Measurements from ENCODE around the gene HLF.

HLF gene

GRCh38 chr17:55238179-55238930, 26.4 kb upstream of the HLF start:
- Mint-ChIP-seq H3K9me3 (no peaks in the 10 kb centered on the region), H3K4me1 (peaks cover 14% of the 10 kb centered on the region), H3K27me3 (peaks cover 28% of the 10 kb centered on the region), H3K36me3 (ENCODE audit: low read depth) (no peaks in the 10 kb centered on the region), H3K27ac (peak overlapping the region; percentile 63), H3K4me3 (peak overlapping the region; percentile 74)
- peak; percentile 94 for ATAC-seq
- peak; percentile 83 for DNase-seq

- DNase-seq = no peak
- H3K4me3 Mint-ChIP-seq = peak overlapping the region; percentile 74
- peaks cover 14% of the 10 kb centered on the region for H3K4me1 Mint-ChIP-seq
Measured at GRCh38 chr17:55238931-55239297, 25.8 kb upstream of the HLF start.

GRCh38 chr17:55241097-55241496, 23.7 kb upstream of the HLF start:
- DNase-seq (no peak), ATAC-seq (no peak)
- Mint-ChIP-seq H3K9me3 (no peaks in the 10 kb centered on the region), H3K27ac (no peak overlapping the region), H3K4me3 (no peak overlapping the region), H3K36me3 (ENCODE audit: low read depth) (no peaks in the 10 kb centered on the region), H3K27me3 (peaks cover 39% of the 10 kb centered on the region), H3K4me1 (peaks cover 14% of the 10 kb centered on the region)

More at GRCh38 chr17:55238931-55239297, 25.8 kb upstream of the HLF start:
- Mint-ChIP-seq H3K36me3 (ENCODE audit: low read depth) (no peaks in the 10 kb centered on the region), H3K27ac (peak overlapping the region; percentile 63), H3K9me3 (no peaks in the 10 kb centered on the region), H3K27me3 (peaks cover 32% of the 10 kb centered on the region)
- no peak for ATAC-seq

GRCh38 chr17:55242476-55242875, 22.3 kb upstream of the HLF start:
- ATAC-seq (no peak), DNase-seq (no peak)
- Mint-ChIP-seq H3K4me1 (peaks cover 11% of the 10 kb centered on the region), H3K9me3 (no peaks in the 10 kb centered on the region), H3K4me3 (no peak overlapping the region), H3K36me3 (ENCODE audit: low read depth) (no peaks in the 10 kb centered on the region), H3K27me3 (peaks cover 40% of the 10 kb centered on the region), H3K27ac (no peak overlapping the region)

- no peak for ATAC-seq
Measured at GRCh38 chr17:55245986-55246385, 18.8 kb upstream of the HLF start.

GRCh38 chr17:55246583-55246982, 18.2 kb upstream of the HLF start:
- ATAC-seq (no peak), DNase-seq (no peak)
- peaks cover 31% of the 10 kb centered on the region for H3K27me3 Mint-ChIP-seq
- no peaks in the 10 kb centered on the region for H3K4me1 Mint-ChIP-seq
- no peak overlapping the region for H3K4me3 Mint-ChIP-seq
- H3K9me3 Mint-ChIP-seq = no peaks in the 10 kb centered on the region
- H3K27ac Mint-ChIP-seq = no peak overlapping the region
- H3K36me3 Mint-ChIP-seq (ENCODE audit: low read depth) = no peaks in the 10 kb centered on the region

More at GRCh38 chr17:55245986-55246385, 18.8 kb upstream of the HLF start:
- peaks cover 33% of the 10 kb centered on the region for H3K27me3 Mint-ChIP-seq
- no peak for DNase-seq
- no peak overlapping the region for H3K27ac Mint-ChIP-seq
- no peaks in the 10 kb centered on the region for H3K36me3 Mint-ChIP-seq (ENCODE audit: low read depth)
- H3K4me1 Mint-ChIP-seq = no peaks in the 10 kb centered on the region
- no peaks in the 10 kb centered on the region for H3K9me3 Mint-ChIP-seq
- H3K4me3 Mint-ChIP-seq = no peak overlapping the region

GRCh38 chr17:55248077-55248476, 16.7 kb upstream of the HLF start:
- Mint-ChIP-seq H3K4me1 (no peaks in the 10 kb centered on the region), H3K4me3 (no peak overlapping the region), H3K9me3 (no peaks in the 10 kb centered on the region), H3K27ac (no peak overlapping the region), H3K27me3 (peaks cover 29% of the 10 kb centered on the region), H3K36me3 (ENCODE audit: low read depth) (no peaks in the 10 kb centered on the region)
- no peak for DNase-seq
- no peak for ATAC-seq

- Mint-ChIP-seq H3K9me3 (no peaks in the 10 kb centered on the region), H3K27me3 (peaks cover 19% of the 10 kb centered on the region), H3K36me3 (ENCODE audit: low read depth) (no peaks in the 10 kb centered on the region), H3K27ac (no peak overlapping the region), H3K4me3 (no peak overlapping the region), H3K4me1 (no peaks in the 10 kb centered on the region)
- ATAC-seq = no peak
- no peak for DNase-seq
Measured at GRCh38 chr17:55249861-55250260, 14.9 kb upstream of the HLF start.

- no peaks in the 10 kb centered on the region for H3K4me1 Mint-ChIP-seq
- no peak for ATAC-seq
- no peaks in the 10 kb centered on the region for H3K36me3 Mint-ChIP-seq (ENCODE audit: low read depth)
- no peaks in the 10 kb centered on the region for H3K9me3 Mint-ChIP-seq
- no peak overlapping the region for H3K27ac Mint-ChIP-seq
- no peak overlapping the region for H3K4me3 Mint-ChIP-seq
- peaks cover 19% of the 10 kb centered on the region for H3K27me3 Mint-ChIP-seq
- DNase-seq = no peak
Measured at GRCh38 chr17:55254375-55254774, 10.4 kb upstream of the HLF start.

GRCh38 chr17:55258578-55259135, 6.1 kb upstream of the HLF start:
- H3K4me3 Mint-ChIP-seq = no peak overlapping the region
- no peak for DNase-seq
- ATAC-seq = no peak
- H3K9me3 Mint-ChIP-seq = no peaks in the 10 kb centered on the region
- H3K4me1 Mint-ChIP-seq = peaks cover 3% of the 10 kb centered on the region
- H3K27ac Mint-ChIP-seq = no peak overlapping the region
- H3K27me3 Mint-ChIP-seq = peaks cover 50% of the 10 kb centered on the region
- H3K36me3 Mint-ChIP-seq (ENCODE audit: low read depth) = no peaks in the 10 kb centered on the region

GRCh38 chr17:55259684-55260111, 5.1 kb upstream of the HLF start:
- Mint-ChIP-seq H3K27me3 (peaks cover 60% of the 10 kb centered on the region), H3K9me3 (no peaks in the 10 kb centered on the region), H3K36me3 (ENCODE audit: low read depth) (no peaks in the 10 kb centered on the region), H3K4me1 (peaks cover 13% of the 10 kb centered on the region), H3K4me3 (no peak overlapping the region), H3K27ac (no peak overlapping the region)
- DNase-seq = no peak
- no peak for ATAC-seq

GRCh38 chr17:55261311-55261710, 3.4 kb upstream of the HLF start:
- DNase-seq (no peak), ATAC-seq (no peak)
- Mint-ChIP-seq H3K4me1 (peaks cover 17% of the 10 kb centered on the region), H3K4me3 (no peak overlapping the region), H3K36me3 (ENCODE audit: low read depth) (no peaks in the 10 kb centered on the region), H3K9me3 (no peaks in the 10 kb centered on the region), H3K27me3 (peaks cover 59% of the 10 kb centered on the region), H3K27ac (no peak overlapping the region)

- Mint-ChIP-seq H3K27me3 (peaks cover 75% of the 10 kb centered on the region), H3K4me1 (peaks cover 17% of the 10 kb centered on the region), H3K36me3 (ENCODE audit: low read depth) (no peaks in the 10 kb centered on the region), H3K27ac (no peak overlapping the region), H3K9me3 (no peaks in the 10 kb centered on the region), H3K4me3 (peak overlapping the region; percentile 51)
- ATAC-seq = no peak
- DNase-seq = no peak
Measured at GRCh38 chr17:55263569-55264277, 1.0 kb upstream of the HLF start.

GRCh38 chr17:55264278-55264644, 499 bp upstream of the HLF start:
- Mint-ChIP-seq H3K4me1 (peaks cover 17% of the 10 kb centered on the region), H3K4me3 (peak overlapping the region; percentile 51), H3K27ac (peak overlapping the region; percentile 44), H3K9me3 (no peaks in the 10 kb centered on the region), H3K27me3 (peaks cover 73% of the 10 kb centered on the region), H3K36me3 (ENCODE audit: low read depth) (no peaks in the 10 kb centered on the region)
- DNase-seq = no peak
- no peak for ATAC-seq

Measured in activated naive CD8-positive, alpha-beta T cell treated with anti-CD3 and anti-CD28 coated beads, Interleukin-2, amount 50 U/mL, for 24 hours (primary cell).